Inflammatory macrophage treated with lipopolysaccharide for 4 hours (primary cell): ENCODE measurements around the gene LDLRAD4.

Source experiments
- DNase-seq: peaks from one replicate; pipeline ENCODE4 v3.0.0-alpha.2; 2020

The LDLRAD4 gene

GRCh38 chr18:13232086-13232917, 13.7 kb downstream of the LDLRAD4 start:
- no peak for DNase-seq

- DNase-seq, result no peak
Measured at GRCh38 chr18:13232971-13233786, 14.6 kb downstream of the LDLRAD4 start.

- no peak for DNase-seq
Measured at GRCh38 chr18:13233787-13234783, 15.5 kb downstream of the LDLRAD4 start.

- DNase-seq, result no peak
Measured at GRCh38 chr18:13235421-13235831, 16.9 kb downstream of the LDLRAD4 start.

- no peak for DNase-seq
Measured at GRCh38 chr18:13235981-13236380, 17.4 kb downstream of the LDLRAD4 start.

GRCh38 chr18:13236411-13236810, 17.9 kb downstream of the LDLRAD4 start:
- DNase-seq, result no peak

- no peak for DNase-seq
Measured at GRCh38 chr18:13237073-13237472, 18.5 kb downstream of the LDLRAD4 start.

DNA sequence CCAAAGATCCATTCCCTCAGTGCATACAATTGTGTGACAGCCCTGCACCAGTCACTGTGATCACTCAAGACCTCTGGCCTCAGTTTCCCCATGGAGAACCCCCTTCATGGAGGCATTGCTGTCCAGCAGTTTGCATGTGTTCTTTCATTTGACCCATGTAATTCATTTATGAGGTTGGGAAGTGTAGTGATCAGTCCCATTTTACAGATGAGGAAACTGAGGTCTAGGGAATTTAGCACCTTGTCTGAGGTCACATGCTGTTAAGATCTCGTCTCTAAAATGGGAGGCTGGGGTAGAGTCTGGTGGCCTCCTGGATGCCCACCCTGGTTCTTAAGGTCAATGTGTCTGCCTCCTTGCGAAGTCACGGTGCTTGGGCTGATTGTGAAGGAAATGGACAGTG, 19.1 kb downstream of the LDLRAD4 start:
- no peak for DNase-seq

- DNase-seq, result no peak
Measured at GRCh38 chr18:13239171-13239956, 20.8 kb downstream of the LDLRAD4 start.

DNA sequence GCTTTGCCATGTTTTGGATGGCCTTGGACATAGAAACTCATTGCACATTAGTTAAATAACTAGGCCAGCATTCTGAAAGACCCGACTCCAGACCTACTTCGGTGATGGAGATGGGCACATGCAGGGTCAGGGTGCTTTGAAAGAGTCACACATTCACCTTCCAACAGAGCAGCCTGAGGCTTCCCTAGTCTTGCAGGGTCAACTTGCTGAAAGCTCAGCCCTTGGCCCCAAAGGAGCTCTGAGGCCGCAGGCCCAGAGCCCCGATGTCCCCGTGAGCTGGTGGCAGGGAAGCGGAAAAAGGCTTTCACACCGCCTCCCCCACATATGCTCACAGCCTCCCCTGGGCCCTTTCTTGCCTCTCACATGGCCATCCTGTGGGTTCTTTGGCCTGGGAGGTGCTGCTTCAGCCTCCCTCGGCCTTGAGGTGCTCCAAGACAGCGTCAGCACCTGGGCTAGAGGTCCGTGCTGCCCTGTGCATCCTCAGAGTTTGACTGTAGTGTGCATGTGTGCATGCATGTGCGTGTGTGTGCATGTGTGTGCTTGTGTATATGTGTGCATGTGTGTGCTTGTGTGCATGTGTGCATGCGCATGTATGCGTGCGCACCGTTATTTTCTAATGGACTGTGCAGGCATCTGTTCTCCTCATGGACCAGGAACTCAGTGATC, 21.6 kb downstream of the LDLRAD4 start:
- DNase-seq, result no peak

- no peak for DNase-seq
Measured at GRCh38 chr18:13241083-13241892, 22.7 kb downstream of the LDLRAD4 start.

GRCh38 chr18:13241893-13242175, 23.3 kb downstream of the LDLRAD4 start:
- DNase-seq, result no peak

DNA sequence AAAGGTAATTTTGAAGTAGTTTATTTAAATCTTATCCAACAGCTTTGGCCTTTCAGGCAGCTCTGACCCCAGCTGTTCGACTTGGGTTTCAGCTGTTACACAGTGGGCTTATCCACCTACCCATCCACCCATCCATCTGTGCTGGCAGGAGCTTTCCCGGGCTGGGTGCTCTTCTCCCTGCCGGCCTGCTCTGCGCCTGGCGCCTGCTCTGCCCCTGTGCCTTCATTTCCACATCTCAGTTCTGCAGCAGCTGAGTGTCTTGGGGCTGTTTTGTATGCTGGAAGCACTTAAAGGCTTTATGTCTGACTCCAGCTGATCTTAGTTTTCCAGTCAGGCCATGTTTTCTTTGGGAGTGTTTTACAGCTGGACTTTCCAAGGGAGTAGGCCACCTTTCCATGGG, 24.2 kb downstream of the LDLRAD4 start:
- DNase-seq, result no peak

DNA sequence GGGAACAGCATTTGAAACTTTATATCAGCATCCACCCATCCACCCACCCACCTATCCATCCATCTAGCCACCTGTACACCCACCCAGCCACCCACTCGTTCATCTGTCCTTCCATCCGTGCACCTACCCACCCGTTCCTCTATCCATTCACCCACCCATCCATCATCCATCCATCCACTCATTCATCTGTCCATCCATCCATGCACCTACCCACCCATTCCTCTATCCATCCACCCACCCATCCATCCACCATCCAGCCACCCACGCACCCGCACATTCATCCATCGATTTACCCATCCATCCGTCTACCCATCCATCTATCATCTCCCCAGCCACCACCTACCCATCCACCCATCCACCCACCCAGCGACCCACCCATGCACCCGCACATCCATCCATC, 24.8 kb downstream of the LDLRAD4 start:
- DNase-seq, result no peak

- DNase-seq, result no peak
Measured at GRCh38 chr18:13244135-13244534, 25.6 kb downstream of the LDLRAD4 start.

DNA sequence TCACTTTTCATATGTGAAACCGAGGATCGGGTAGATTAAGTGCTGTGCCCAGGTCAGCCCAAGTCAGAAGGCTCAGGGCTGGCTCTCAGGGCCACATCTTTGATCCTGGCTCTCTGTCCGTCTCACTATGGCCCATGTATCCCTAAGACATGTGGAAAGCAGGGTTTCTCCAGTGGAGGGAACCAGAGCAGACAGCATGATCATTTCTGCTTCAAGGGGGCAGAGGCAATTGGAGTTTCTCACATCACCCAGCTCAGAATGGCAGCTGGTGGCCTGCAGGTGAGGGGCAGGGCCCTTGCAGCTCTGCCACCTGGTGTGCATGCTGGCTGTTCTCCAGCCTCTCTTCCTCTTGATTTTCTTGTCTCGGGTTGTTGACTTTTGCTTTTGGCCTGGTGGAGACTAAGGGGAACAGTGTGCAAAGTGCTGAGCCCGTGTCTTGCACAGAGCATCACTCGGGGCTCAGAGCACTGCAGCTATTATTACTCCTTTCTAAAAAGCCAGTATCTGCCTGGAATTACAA, 27.0 kb downstream of the LDLRAD4 start:
- DNase-seq, result no peak

DNA sequence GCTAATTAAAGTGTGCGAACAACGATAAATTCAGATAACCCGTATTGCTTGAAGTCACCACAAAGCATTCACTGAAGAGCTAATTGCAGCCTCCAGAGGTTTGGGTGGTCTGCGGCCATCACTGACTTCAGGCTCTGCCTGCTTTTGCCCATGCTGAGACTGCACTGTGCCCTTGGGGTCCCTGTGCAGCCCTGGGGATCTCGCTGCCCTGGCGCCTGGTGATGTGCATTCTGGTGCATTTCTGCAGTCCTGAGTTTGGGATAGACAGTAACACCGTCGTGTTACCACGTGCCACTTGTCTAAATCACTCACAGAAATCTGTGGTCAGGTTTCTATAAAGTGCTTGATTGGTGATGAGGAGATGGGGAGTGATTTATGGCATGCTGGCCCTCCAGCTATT, 27.6 kb downstream of the LDLRAD4 start:
- no peak for DNase-seq

- DNase-seq, result no peak
Measured at GRCh38 chr18:13246591-13246990, 28.0 kb downstream of the LDLRAD4 start.

- DNase-seq, result no peak
Measured at GRCh38 chr18:13247506-13247905, 28.9 kb downstream of the LDLRAD4 start.

- no peak for DNase-seq
Measured at GRCh38 chr18:13252686-13253410, 34.3 kb downstream of the LDLRAD4 start.
